ENCODE results near the gene ATP8B1. TPM values are rescaled to one million over a fixed set of nuclear protein-coding genes. Genes with fewer than 3 reads are reported as not detected.

Gene ATP8B1
- total RNA-seq, 2 donors from 2014 or later: 263 to 359 TPM

GRCh38 chr18:57705832-57706595 is 97.1 kb downstream of the ATP8B1 start:
- TF ChIP-seq CTCF (IDR thresholded peaks at IDR 0.05): no peak
- Histone ChIP-seq H3K4me1 (no peaks in the 10 kb centered on the region), H3K4me3 (no peak overlapping the region), H3K27ac (no peak overlapping the region), H3K9me3 (no peaks in the 10 kb centered on the region), H3K9ac (ENCODE audit: low read depth in 2 of 2, low read length in 2 of 2) (no peak overlapping the region), H3K27me3 (no peaks in the 10 kb centered on the region), H3K36me3 (no peaks in the 10 kb centered on the region)
- peak; percentile 44 for DNase-seq
- intact Hi-C loops (cut with DNase I): no loop called here

DNA sequence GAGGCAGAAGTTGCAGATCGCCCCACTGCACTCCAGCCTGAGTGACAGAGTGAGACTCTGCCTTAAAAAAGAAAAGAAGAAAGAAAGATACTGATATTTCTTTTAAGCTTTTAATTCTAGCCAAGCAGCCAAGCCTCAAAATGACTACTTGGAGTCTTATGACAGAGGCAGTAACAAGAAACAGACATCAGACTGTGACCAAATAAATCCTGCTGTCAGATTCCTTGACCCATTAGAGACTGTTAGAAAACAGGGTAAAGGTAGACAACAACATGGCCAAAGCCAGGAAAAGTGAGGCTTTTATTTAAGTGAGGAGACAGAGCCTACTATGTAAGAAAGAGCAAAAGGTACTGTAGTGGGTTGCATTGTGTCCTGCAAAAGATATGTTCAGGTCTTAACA is 98.1 kb downstream of the ATP8B1 start:
- H3K4me3 ChIP-seq: no peak overlapping the region
- H3K9me3 ChIP-seq: no peaks in the 10 kb centered on the region
- no peak for TF ChIP-seq CTCF (IDR thresholded peaks at IDR 0.05)
- H3K9ac ChIP-seq (ENCODE audit: low read depth in 2 of 2, low read length in 2 of 2): no peak overlapping the region
- no peaks in the 10 kb centered on the region for H3K27me3 ChIP-seq
- H3K4me1 ChIP-seq: no peaks in the 10 kb centered on the region
- intact Hi-C loops (cut with DNase I): no loop called here
- H3K27ac ChIP-seq: no peak overlapping the region
- DNase-seq: no peak
- no peaks in the 10 kb centered on the region for H3K36me3 ChIP-seq

DNA sequence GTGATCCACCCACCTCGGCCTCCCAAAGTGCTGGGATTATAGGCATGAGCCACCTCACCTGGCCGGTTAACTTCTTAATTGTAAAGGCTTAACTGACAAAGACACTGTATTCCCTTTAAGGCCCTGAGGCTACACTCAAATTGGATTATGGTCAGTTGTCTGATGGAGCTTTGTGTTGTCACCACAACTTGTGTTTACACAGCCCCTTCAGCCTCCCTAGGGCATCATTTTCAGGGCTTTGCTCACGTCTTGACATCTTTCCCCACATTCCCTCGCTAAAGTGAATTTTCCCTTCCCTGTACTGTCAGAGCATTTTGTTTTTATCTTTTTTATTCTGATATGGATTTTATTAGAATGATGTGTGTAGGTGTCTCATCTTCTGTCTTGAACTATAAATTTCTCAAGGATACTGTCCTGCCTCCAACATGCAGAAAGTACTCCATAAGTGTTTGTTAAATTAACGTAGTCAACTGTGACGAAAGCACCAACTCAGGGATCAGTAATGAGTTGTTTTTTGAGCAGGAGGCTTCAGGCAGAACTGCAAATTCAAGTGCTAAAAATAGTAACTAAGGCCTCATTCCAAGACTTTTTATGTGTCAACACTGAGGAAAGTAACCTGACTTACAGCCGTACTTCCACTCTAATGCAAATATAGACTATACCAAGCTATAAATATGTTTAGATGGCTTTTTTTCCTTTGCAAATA is 104.4 kb downstream of the ATP8B1 start:
- Histone ChIP-seq H3K27ac (no peak overlapping the region), H3K4me3 (no peak overlapping the region), H3K9me3 (no peaks in the 10 kb centered on the region), H3K27me3 (no peaks in the 10 kb centered on the region), H3K9ac (ENCODE audit: low read depth in 2 of 2, low read length in 2 of 2) (no peak overlapping the region), H3K4me1 (no peaks in the 10 kb centered on the region), H3K36me3 (no peaks in the 10 kb centered on the region)
- no peak for DNase-seq
- no peak for TF ChIP-seq CTCF (IDR thresholded peaks at IDR 0.05)
- intact Hi-C loops (cut with DNase I): no loop called here

- Histone ChIP-seq H3K9me3 (no peaks in the 10 kb centered on the region), H3K4me1 (no peaks in the 10 kb centered on the region), H3K9ac (ENCODE audit: low read depth in 2 of 2, low read length in 2 of 2) (no peak overlapping the region), H3K27ac (no peak overlapping the region), H3K36me3 (no peaks in the 10 kb centered on the region), H3K27me3 (no peaks in the 10 kb centered on the region), H3K4me3 (no peak overlapping the region)
- peak; percentile 7 for DNase-seq
- TF ChIP-seq CTCF (IDR thresholded peaks at IDR 0.05): no peak
- intact Hi-C loops (cut with DNase I): no loop called here
These were observed 105.7 kb downstream of the ATP8B1 start for GRCh38 chr18:57697426-57697825.

DNA sequence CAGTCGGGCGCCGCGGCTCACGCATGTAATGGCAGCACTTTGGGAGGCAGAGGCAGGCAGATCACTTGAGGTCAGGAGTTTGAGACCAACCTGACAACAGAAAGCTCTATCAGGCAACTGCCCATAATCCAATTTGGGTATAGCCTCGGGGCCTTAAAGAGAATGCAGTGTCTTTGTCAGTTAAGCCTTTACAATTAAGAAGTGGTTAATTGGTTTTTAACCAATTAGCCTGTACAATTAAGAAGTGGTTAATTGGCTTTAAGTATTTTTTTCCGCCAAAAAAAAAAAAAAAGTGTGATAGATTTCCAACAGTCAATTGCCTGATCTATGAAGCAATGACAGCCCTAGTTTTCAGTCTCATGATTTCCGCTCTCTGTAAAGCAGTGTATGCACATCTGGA is 106.8 kb downstream of the ATP8B1 start:
- no peak for TF ChIP-seq CTCF (IDR thresholded peaks at IDR 0.05)
- Histone ChIP-seq H3K4me3 (no peak overlapping the region), H3K27ac (no peak overlapping the region), H3K27me3 (no peaks in the 10 kb centered on the region), H3K4me1 (no peaks in the 10 kb centered on the region), H3K36me3 (peaks cover 1% of the 10 kb centered on the region), H3K9ac (ENCODE audit: low read depth in 2 of 2, low read length in 2 of 2) (no peak overlapping the region), H3K9me3 (no peaks in the 10 kb centered on the region)
- intact Hi-C loops (cut with DNase I): no loop called here
- no peak for DNase-seq

Data from colonic mucosa (tissue), 4 donors.